ENCODE results near the gene SBF2. TPM values are rescaled to one million over a fixed set of nuclear protein-coding genes. Genes with fewer than 3 reads are reported as not detected.

The SBF2 gene
- total RNA-seq, 4 donors from 2014 or later: 44.6 to 59.4 (median 53.4) TPM

DNA sequence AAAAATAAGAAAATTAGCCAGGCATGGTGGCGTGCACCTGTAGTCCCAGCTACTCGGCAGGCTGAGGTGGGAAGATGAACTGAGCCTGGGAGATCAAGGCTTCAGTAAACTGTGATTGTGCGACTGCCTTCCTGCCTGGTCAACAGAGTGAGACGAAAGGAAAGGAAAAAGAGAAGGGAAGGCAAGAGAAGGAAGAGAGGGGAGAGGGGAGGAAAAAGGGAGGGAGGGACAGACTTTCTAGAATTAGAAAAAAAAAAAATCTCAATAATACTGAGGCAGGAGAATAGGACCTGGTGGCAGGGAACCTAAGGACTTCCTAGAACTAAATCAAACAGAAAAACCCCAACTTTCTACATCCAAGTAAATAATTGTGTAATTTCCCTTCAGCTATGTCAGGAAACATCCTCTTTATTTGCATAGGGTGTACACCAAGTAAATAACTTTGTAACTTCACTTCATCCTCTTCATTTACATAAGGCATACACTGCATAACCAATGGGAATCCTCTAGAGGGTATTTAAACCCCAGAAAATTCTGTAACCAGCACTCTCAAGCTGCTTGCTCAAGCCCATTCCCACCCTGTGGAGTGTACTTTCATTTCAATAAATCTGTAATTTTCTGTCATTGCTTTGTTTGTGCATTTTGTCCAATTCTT, 8.7 kb downstream of the SBF2 start:
- H3K36me3 ChIP-seq: peaks cover 0 to 13% (median 6%) of the 10 kb centered on the region in 4 donors
- DNase-seq (ENCODE audit: extremely low spot score): no peak
- intact Hi-C loops (cut with DNase I): no loop called here
- no peaks in the 10 kb centered on the region for H3K27me3 ChIP-seq
- peaks cover 7 to 48% (median 42%) of the 10 kb centered on the region in 4 donors for H3K4me1 ChIP-seq
- H3K9me3 ChIP-seq: no peaks in the 10 kb centered on the region
- 91% methylated on average over 4 of the region's 4 CpGs for WGBS
- H3K4me3 ChIP-seq: no peak overlapping the region
- H3K27ac ChIP-seq (replicated peaks in 1 of 4): no peak overlapping the region
- no peak for TF ChIP-seq POLR2A (IDR thresholded peaks at IDR 0.05; ENCODE audit: low read depth)
- TF ChIP-seq, protein P1, sequence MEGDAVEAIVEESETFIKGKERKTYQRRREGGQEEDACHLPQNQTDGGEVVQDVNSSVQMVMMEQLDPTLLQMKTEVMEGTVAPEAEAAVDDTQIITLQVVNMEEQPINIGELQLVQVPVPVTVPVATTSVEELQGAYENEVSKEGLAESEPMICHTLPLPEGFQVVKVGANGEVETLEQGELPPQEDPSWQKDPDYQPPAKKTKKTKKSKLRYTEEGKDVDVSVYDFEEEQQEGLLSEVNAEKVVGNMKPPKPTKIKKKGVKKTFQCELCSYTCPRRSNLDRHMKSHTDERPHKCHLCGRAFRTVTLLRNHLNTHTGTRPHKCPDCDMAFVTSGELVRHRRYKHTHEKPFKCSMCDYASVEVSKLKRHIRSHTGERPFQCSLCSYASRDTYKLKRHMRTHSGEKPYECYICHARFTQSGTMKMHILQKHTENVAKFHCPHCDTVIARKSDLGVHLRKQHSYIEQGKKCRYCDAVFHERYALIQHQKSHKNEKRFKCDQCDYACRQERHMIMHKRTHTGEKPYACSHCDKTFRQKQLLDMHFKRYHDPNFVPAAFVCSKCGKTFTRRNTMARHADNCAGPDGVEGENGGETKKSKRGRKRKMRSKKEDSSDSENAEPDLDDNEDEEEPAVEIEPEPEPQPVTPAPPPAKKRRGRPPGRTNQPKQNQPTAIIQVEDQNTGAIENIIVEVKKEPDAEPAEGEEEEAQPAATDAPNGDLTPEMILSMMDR (IDR thresholded peaks at IDR 0.05): no peak
- no peak for TF ChIP-seq EP300 (IDR thresholded peaks at IDR 0.05)
- no peak for TF ChIP-seq POLR2AphosphoS5 (IDR thresholded peaks at IDR 0.05)

DNA sequence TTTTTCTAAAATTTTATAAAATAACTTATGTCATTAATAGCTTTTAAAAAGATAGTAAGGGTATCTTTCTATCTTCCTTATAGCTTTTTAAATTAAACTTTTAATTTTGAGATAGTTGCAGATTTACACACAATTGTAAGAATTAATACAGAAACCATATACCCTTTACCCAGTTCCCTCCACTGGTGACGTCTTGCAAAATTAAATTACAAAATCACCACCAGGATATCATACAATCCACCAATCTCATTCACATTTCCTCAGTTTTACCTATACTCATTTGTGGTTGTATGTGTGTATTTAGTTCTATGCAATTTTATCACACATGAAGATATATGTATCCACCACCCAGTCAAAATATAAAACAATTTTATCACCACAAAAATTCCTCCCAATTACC, 10.0 kb downstream of the SBF2 start:
- no peaks in the 10 kb centered on the region for H3K9me3 ChIP-seq
- H3K27me3 ChIP-seq: no peaks in the 10 kb centered on the region
- H3K36me3 ChIP-seq: peaks cover 0 to 11% (median 3%) of the 10 kb centered on the region in 4 donors
- H3K4me3 ChIP-seq: no peak overlapping the region
- no peak for TF ChIP-seq POLR2A (IDR thresholded peaks at IDR 0.05; ENCODE audit: low read depth)
- no peak for TF ChIP-seq EP300 (IDR thresholded peaks at IDR 0.05)
- TF ChIP-seq POLR2AphosphoS5 (IDR thresholded peaks at IDR 0.05): no peak
- TF ChIP-seq, protein P1 (IDR thresholded peaks at IDR 0.05): no peak
- 73% methylated on average over 1 of the region's 1 CpG for WGBS
- no peak overlapping the region for H3K27ac ChIP-seq (replicated peaks in 1 of 4)
- peaks cover 7 to 35% (median 29%) of the 10 kb centered on the region in 4 donors for H3K4me1 ChIP-seq
- intact Hi-C loops (cut with DNase I): no loop called here
- no peak for DNase-seq (ENCODE audit: extremely low spot score)

DNA sequence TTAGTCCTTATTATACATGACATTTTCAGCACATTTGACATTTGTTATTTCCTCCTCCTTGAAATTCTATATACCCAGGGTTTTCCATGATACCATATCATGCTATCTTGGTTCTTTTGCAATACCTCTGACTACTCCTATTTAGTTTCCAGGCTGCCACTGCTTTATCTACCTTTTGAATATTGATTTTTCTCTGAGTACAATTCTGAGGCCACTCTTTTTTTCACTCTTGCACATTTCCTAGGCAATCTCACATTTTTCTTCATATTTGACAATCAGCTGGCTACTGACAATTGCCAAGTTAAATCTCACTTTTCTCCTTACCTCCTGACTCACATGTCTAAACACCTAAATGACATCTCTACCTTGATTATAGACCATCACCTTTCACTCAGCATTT, 11.9 kb downstream of the SBF2 start:
- TF ChIP-seq, protein P1 (IDR thresholded peaks at IDR 0.05): no peak
- TF ChIP-seq POLR2A (IDR thresholded peaks at IDR 0.05; ENCODE audit: low read depth) (no peak), EP300 (IDR thresholded peaks at IDR 0.05) (no peak), POLR2AphosphoS5 (IDR thresholded peaks at IDR 0.05) (no peak)
- no peak for DNase-seq (ENCODE audit: extremely low spot score)
- H3K27ac ChIP-seq (replicated peaks in 1 of 4): no peak overlapping the region
- no peak overlapping the region for H3K4me3 ChIP-seq
- H3K9me3 ChIP-seq: no peaks in the 10 kb centered on the region
- H3K4me1 ChIP-seq: peaks cover 10 to 30% (median 20%) of the 10 kb centered on the region in 4 donors
- no peaks in the 10 kb centered on the region for H3K27me3 ChIP-seq
- H3K36me3 ChIP-seq: no peaks in the 10 kb centered on the region
- intact Hi-C loops (cut with DNase I): no loop called here

DNA sequence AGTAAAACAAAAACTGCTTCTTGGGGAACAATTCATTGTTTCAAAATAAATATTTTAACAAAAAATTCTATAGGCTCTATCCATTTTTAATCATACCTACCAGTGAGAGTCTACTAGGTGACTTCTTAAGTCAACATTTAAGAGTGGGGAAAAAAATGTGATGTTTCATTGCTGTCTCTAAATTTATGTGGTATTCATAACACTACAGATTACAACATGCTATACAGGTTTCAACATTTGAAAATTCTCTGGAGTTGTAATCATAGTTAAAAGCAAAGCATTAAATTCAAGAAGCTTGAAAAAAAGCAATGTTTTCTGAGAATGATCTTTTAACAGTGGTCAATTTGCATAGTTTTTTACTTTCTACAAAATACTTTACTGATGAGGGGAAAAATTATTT, 18.3 kb downstream of the SBF2 start:
- H3K36me3 ChIP-seq: no peaks in the 10 kb centered on the region
- intact Hi-C loops (cut with DNase I): no loop called here
- H3K27ac ChIP-seq (replicated peaks in 1 of 4): no peak overlapping the region
- no peaks in the 10 kb centered on the region for H3K27me3 ChIP-seq
- no peak overlapping the region for H3K4me3 ChIP-seq
- H3K9me3 ChIP-seq: no peaks in the 10 kb centered on the region
- TF ChIP-seq POLR2A (IDR thresholded peaks at IDR 0.05; ENCODE audit: low read depth) (no peak), EP300 (IDR thresholded peaks at IDR 0.05) (no peak), POLR2AphosphoS5 (IDR thresholded peaks at IDR 0.05) (no peak)
- TF ChIP-seq, protein P1 (IDR thresholded peaks at IDR 0.05): no peak
- H3K4me1 ChIP-seq: peaks cover 7 to 49% (median 33%) of the 10 kb centered on the region in 4 donors
- DNase-seq (ENCODE audit: extremely low spot score): no peak

DNA sequence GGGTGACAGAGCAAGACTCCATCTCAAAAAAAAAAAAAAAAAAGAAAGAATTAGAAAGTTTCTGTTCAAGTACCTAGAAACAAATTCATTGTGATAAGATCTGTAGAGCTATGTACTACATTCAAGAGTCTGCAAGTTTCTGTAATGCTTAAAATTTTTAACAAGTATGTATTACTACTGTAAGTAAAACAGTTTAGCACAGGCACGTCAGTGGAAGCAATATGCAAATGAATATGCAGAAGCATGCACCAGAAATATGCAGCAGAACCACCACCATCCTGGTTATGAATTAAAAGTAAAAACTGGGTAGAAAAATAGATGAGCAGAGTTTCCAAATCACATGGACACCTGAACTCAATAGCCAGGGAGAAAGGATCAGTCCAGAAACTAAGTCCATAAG, 19.3 kb downstream of the SBF2 start:
- no peaks in the 10 kb centered on the region for H3K9me3 ChIP-seq
- H3K36me3 ChIP-seq: no peaks in the 10 kb centered on the region
- 46% methylated on average over 1 of the region's 1 CpG for WGBS
- H3K4me1 ChIP-seq: peaks cover 7 to 49% (median 33%) of the 10 kb centered on the region in 4 donors
- no peak for TF ChIP-seq POLR2AphosphoS5 (IDR thresholded peaks at IDR 0.05)
- no peak for TF ChIP-seq EP300 (IDR thresholded peaks at IDR 0.05)
- TF ChIP-seq, protein P1 (IDR thresholded peaks at IDR 0.05): no peak
- no peak for TF ChIP-seq POLR2A (IDR thresholded peaks at IDR 0.05; ENCODE audit: low read depth)
- H3K4me3 ChIP-seq: peak overlapping the region in 1 of 4 donors; percentile 4
- intact Hi-C loops (cut with DNase I): no loop called here
- H3K27me3 ChIP-seq: no peaks in the 10 kb centered on the region
- peak overlapping the region in 3 of 4 donors; percentile 47 to 64 (median 57) for H3K27ac ChIP-seq (replicated peaks in 1 of 4)
- no peak for DNase-seq (ENCODE audit: extremely low spot score)
